CD4-positive, alpha-beta T cell treated with Interleukin-17A for 4 hours (primary cell): ENCODE measurements around the gene ARHGAP25.

Source experiments
- DNase-seq: peaks from one replicate; pipeline ENCODE4 v3.0.0-alpha.2; 2020; ENCODE audit warnings: mixed read lengths

ARHGAP25 gene

DNA sequence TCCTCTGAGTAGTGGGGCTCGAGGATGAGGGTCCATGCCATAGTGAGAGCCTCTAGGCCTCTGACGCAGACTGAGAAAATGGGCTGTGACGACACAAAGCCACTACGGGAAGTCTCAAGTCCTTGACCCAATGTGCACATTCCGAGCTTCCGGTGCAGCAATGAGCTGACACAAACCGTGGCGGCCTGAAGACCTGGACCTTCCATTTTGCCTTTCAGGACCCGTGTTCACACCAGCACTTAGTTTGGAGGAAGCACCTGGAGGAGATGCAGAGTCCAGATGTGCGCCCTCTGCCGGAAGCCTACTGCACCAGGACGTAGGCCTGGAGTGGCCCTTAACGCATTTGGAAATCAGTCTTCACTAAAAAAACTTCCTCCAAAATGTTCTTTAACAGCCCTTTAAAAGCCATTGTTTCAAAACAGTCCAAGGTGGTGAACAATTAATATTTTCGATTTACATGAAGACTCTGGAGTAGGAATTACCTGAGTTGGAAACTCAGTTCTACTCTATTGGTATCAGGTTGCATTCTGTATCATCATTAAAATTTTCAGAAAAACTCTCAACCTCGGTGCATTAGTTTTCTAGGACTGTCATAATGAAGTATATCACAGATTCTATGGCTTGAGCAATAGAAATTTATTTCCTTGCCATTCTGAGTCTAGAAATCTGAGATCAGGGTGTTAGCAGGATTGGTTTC lies 102.7 kb downstream of the ARHGAP25 start:
- peak; percentile 85 for DNase-seq

DNA sequence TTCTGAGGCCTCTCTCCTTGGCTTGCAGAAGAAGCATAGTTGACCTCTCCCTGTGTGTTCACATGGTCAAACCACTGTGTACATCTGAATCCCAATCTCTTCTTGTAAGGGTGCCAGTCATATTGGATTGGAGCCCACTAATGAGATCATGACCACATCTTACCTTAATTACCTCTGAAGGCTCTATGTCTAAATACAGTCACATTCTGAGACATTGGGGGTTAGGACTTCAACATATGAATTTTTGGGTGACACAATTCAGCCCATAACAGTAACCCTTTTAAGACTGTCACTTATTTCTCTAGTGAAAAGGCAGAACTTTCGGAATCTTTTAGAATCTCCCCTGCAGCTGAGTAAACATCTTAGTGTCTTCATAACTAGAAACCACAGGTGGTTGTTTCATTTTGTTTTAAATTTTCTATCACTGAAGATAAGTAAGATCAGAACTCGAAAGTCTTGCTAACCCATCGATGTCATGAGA lies 103.3 kb downstream of the ARHGAP25 start:
- no peak for DNase-seq

DNA sequence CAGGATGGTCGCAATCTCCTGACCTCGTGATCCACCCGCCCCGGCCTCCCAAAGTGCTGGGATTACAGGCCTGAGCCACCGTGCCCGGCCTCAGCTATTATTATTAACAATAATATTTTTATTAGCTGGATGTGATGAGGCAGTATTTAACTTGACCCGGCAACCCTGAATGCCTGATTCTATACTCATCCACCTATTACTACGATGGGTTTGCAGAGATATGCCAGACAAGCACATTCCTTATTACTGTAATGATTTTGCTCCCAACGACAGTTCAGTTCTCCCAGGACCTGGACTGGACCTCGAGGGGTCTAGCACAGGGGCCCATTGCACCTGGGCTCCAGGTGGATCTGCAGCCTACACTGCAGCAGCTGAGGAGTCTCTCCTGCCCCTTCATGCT lies 104.0 kb downstream of the ARHGAP25 start:
- no peak for DNase-seq

DNA sequence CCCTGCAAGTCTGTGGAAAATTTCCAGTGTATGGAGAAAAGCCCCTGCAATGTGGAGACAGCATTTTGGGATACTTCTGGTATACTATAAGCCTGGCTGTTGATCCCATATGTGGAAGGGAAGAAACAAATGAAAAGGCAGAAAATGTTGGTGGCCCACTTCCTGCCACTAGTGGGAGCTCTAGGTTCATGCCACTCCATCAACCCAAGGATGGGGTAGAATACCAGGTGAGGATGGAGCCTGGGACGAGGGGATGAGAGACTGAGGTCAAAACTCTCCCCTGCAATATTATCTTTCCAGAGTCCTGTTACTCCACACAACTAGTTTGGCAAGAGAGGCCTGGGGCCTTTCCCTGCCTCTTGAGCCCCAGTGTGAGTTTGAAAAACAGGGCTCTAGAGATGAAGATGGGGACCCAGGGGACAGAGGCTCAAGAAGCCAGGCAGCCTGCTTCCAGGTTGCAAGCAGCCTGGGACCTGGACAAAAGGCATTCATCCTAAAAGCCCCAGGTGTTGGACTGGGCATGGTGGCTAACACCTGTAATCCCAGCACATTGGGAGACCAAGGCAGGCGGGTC lies 104.7 kb downstream of the ARHGAP25 start:
- peak; percentile 44 for DNase-seq

DNA sequence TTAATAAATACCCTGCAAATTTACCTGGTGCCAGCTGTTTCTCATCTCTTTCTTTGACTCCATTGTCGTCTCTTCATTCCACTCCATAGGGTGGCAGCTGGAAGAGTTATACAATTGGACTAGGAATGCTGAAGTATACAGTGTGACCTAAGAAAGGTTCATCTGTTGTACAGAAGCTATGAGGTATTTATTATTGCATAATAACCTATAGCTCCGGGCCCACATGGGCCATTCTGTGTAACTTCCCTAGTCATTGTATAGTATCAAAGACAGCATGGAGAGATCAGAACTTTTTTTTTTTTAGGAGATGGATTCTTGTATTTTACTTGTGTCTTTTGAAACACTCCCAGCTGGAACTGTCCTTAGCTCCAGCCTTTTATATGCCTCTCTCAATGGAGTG lies 110.4 kb downstream of the ARHGAP25 start:
- no peak for DNase-seq

DNA sequence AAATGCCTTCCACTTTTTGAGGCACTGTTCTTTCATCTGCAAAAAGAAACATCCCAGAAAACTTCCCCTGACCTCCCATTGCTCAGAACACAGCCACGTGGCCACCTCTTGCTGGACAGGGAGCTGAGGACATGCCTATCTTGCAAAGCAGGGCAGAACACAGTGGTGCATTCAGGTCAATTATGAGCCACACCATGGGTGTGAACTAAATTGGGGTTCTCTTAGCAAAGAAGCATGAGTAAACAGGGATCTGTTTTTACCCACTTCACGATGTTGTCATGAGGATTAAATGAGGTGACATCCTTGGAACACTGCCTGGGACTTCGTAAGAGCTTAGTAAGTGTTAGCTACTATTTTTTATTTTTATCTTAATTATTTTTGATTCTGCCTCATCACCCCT lies 111.5 kb downstream of the ARHGAP25 start:
- no peak for DNase-seq

DNA sequence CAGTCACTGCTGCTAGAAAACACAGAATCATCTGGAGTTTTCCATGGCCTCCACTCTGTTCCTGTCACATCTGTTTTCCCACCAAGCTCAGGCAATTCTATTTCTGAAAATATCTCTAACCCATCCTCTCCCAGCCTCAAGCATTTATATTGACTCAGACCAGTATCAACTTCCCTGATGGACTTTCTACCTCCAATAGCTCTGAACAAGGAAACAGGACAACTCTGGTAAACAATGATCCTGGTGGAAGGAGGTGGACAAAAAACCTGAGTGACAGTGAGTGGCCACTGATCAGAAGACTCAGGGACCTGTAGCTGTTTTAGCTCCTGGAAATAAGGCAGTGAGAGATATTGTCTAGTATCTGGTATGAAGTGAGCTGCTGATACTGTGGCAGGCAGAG lies 113.1 kb downstream of the ARHGAP25 start:
- DNase-seq = no peak

DNA sequence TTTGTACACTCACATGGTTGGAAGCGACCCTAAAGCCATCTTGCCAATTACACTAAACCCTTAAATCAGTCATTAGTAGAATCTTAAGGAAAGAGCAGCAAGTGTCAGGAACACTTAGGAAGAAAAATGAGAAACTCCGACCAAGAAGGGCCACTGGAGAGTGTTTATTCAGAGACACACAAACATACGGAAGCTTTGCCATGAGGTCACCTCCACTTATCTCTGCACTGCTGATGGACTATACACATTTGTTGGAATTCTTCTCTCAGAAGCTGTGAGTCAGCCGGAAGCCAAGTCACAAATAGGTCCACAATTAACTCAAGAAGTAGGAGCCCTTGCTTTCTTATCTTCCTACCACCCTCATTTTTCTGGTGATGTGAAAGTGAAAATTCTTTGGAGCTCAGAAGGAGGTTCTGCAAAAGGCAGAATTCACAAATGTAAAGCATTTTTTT lies 115.0 kb downstream of the ARHGAP25 start:
- no peak for DNase-seq

DNA sequence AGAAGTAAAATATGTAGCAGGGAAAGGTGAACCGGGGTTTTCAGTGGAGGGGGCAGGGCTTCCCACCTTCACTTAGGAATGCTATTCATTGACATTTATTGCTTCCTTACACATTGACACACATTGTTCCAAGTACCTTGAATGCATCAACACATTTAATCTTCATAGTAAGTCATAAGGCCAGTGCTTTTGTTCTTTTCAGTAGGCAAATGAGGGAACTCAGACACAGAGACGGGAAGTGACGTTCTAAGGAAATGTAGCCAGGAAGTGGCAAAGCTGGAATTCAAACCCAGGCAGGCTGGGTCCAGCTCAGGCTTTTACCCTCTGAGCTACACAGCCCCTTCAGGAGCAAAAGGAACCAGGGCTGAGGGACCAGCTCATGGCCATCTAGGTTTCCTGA lies 115.9 kb downstream of the ARHGAP25 start:
- DNase-seq = no peak

DNA sequence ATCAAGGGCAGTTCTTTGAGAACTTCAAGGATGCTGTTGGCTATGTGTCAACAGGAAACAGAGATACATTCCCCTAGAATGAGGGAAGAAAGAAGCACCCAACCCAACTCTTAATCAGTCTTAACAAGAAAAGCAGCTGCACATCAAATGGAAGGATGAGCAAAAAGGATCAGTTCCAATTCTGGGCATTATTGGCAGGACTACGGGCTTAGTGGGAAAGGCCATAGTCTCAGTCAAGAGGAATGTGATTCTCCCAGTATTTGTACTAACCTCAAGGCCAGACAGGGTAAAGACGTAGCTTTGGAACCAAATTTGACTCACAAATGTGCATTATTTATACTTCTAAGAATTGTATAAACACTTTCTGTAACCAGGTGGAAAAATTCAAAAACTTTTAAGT lies 118.4 kb downstream of the ARHGAP25 start:
- DNase-seq = no peak

DNA sequence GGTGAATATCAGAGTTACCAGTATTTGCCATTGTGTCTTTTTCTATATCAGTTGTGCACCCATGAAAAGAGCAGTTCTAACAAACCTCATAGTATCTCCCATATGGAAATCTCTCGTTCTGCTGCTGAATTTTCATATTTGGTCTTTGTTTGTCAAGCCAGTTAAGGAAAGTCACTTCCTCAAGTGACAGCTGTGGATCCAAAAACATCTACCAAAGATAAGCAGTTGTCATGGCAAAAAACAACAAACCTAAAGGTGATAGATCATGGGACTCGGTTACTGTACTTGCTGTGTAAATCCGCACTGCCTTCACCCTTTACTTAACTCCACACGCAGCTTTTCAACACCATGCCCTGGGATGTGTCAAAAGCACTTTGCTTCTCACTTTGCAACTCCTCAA lies 119.3 kb downstream of the ARHGAP25 start:
- DNase-seq = no peak

DNA sequence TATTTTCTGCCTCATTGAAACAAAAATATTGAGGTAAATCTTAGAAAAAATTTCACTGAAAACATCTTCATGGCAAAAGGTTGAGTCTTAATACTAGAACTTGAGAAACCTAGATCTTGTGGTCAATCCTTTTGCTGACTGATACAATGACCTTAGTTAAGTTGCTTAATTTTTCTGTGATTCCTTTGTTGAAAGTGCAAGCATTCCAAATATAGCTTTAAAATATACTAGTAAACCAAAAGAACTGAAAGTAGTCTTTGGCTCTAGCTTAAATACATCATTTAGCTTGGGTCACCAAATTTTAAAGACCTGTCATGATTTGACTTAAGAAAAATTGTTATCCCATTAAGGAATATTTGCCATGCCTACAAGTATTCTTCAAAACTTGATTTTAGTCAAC lies 119.9 kb downstream of the ARHGAP25 start:
- no peak for DNase-seq

DNA sequence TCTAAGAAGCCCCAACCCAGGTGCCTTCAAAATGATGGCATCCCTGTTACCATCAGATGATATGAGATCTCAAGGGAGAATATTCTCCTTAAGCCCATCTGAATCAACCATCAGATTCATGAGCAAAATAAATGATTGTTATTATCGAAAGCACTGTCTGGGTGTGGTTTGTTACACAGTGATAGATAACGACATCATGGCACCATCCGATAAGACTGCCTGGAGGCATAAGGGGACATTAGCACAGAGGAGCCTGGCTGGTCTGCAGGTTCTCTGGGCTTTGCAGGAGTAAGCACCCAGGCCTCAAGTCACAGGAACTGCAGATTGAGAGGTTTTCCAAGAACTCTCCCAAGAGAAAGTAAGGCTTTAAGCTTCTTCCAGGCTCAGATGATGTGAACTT lies 120.9 kb downstream of the ARHGAP25 start:
- no peak for DNase-seq

DNA sequence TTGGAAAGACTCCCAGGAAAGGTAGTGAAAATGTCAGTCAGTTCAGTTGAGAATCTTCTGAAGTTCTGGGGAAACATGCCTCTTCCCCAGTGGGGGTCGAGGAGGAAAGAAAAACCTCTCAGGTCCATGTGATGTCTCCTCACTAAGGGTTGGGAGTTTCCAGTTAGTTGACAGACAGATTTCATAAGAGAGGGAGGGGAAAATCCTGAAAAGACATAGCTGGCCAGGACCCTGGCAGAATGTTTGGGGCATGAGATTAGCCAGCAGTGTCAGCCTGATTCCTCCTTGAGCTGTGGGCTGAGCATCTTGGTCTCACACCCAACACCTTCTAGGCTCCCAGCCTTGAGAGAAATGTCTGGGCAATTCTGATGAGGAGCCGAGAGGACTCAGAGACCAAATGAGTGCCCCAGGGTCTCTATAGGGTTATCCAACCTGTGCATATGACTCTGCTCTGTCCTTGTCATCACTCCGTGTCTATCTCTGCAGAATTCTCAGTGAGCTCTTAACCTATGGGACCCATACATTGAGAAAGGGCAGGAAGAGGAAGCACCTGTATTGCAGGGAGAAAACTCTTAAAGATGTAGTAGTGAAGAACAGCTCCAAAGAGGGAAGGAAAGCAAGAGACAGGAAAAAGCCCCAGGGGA lies 122.7 kb downstream of the ARHGAP25 start:
- no peak for DNase-seq

DNA sequence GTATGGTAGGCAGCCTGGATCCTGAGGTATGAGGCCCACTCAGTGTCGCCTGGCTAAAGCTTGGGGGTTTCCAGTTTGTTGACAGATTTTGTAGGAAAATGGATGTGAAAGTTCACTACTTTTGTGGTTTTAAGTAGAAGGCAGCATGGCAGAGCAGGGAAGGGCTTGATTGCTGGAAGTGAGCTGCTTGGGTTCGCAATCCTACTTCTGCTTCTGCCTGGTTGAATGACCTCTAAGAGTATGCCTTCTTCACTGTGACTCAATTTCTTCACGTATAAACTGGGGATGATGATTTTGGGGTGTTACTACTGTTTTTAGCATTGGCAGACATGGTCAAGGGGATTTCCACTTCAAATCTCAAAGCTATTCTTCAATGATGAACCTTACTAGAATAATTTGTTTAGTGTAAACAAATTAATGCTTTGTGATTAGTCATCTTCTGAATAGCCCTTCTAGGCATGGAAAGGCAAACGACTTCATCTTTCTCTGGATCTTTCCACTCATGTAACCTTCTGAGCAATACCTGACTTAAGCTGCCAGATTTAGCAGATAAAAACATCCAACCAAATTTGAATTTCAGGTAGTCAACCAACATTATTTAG lies 123.3 kb downstream of the ARHGAP25 start:
- no peak for DNase-seq

DNA sequence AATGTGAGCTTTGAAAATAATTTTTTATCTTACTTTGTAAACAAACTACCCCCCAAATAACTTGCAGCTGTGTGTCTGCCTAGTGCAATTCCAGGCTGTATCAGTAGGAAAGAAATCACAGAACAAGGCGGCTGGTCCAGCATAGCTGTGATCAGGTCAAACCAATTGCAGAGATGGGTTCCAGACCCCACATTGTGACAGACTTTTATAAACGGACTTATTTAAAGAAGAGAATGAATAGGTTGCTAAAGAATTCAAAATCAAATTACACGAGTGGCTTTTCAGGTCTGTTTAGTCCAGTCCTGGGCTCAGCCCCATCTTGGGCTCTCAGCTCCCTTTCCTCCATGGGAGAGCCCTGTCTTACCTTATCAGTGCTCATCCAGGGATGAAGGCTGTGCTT lies 125.5 kb downstream of the ARHGAP25 start:
- no peak for DNase-seq

DNA sequence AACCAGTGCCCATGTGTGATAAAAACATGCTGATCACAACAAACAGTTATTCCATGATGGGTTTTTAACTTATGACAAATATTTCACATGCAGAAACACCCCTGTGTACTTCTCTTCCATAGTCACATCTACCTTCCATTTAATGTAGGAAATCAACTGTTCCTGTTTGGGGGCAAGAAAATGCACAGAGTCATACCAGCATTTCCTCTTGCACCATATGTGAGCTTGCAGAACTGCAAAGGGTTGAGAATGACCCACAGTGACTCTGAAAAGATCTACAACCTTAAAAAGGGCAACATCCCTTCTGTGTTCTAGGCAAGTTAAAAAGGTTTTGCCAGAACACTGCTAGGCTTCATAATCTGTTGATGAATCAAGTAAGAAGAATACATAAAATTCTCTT lies 126.7 kb downstream of the ARHGAP25 start:
- DNase-seq = no peak

DNA sequence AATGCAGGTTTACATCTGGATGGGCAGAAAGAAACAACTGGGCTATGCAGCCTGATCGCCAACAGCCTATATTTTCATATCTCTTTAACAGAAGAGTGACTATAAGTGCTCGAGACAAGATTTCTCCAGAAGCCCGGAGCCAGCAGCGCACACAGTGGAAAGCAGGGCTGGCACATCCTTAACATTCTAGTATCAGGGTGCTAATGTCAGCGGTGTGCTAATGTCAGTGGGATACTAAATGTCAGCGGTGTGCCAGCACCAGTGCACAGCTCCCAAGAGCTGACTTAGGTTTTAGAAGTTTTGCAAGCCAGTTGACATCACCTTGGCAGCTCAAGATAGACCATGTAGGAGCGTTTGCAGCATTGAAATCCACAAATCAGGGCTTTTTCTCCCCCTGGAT lies 128.3 kb downstream of the ARHGAP25 start:
- DNase-seq = no peak

DNA sequence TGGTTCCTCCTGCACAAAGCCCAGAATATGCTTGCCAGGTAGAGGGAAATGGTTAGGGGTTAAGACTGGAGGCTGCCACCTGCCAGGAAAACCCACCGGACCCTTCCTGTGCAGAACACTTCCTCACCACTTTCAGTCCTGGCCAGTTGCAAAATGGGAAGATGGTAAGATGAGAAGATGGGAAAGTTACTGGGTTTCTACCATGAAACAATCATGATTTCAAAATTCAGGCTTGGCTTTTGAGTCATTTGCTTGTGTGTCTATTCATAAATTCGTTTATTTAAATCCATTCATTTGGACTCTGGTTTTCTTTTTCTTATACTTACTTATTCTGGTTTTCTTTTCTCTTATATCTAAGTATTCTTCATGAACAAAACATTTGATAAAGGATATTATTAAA lies 129.4 kb downstream of the ARHGAP25 start:
- no peak for DNase-seq

DNA sequence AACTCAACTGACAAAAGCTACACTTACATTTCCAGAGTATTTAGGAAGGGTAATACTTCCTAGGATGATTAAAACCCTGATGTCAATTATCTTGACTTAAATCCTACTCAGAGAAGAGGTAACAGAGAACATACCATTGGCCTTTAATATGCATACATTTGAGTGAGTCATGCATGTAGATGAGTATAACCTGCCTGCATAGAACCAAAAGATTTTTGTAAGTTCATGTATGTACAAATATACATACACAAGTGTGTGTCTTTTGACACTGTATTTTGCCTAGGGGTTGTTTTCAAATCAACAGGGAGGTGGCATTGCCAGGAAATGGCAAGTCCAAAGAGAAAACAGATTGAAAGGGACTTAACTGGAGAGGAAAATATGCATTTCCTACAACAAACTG lies 130.5 kb downstream of the ARHGAP25 start:
- no peak for DNase-seq

DNA sequence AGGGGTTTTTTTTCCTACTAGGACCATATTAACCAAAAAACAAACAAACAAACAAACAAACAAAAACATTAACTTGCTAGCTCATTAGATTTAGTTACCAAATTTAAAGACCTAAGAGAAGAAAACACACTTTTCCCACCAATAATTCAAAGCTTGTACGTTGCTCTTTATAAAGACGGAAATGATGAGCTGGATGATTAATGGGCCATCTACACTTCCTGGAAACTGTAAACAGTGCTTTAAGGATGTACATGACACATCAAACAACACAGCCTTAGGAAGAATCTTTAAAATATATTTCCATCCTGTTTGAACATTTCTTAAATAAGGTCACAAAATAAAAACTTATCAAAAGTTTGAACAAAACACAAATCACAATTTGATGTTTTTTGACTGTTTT lies 135.6 kb downstream of the ARHGAP25 start:
- no peak for DNase-seq

DNA sequence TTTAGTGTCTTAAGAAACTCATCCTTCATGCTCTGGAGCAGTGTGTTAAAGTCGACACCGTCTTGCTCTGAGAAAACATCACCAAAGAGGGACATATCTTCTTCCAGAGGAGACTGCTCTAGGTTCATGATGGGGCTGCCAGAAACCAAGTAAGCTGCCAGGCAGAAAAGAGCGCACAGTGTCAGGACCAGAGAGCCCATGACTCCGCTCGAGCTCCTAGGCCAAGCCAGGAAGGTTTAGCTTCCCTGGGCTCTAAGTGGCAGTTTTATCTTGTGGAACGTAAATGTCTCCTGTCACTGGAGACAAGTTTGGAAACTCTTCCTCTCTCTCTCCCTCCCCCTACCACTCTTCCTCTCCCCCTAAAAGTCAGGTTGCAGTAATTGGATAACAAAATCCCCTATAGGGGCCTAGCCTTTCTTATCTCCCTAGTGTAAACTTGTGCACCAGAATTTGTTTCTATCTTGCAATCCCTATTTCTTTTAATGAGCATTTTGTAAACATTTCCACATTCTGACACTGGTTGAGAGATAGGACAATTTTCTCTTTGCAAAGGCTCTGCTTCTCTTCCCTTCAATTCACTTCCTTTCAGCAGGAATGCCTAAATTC lies 136.7 kb downstream of the ARHGAP25 start, which contains the start of gene BMP10:
Gene BMP10 (minus strand): TSS at position 239 of the 606 bp plus-strand sequence. CDS start 39 bp downstream, at position 200.
- no peak for DNase-seq
